ENCODE data around the gene LIMCH1. TPM values are rescaled to one million over a fixed set of nuclear protein-coding genes. Genes with fewer than 3 reads are reported as not detected.

The LIMCH1 gene
- total RNA-seq, 2 donors from 2014 or later, result 9.3 to 24.1 TPM

DNA sequence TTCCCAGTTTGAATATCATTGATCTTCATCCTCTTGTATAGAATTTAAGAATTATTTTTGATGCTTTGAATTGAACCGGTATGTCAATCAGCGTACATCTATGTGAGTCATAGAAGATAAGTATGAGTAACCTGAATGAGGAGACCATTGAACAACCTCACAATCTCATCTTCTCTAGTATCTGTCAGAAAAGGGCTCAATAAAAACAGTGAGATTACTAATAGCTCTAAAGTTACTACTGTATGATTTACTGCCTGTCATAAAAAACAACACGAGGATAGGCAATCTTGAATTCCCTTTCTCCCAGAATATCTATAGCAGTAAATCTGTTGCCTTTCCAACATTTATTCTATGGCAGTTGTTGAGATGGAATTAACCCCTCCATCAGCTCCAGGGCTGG, 174.5 kb downstream of the LIMCH1 start:
- Histone ChIP-seq H3K27ac (no peak overlapping the region), H3K4me1 (no peaks in the 10 kb centered on the region), H3K4me3 (no peak overlapping the region), H3K36me3 (replicated peaks in 1 of 2; ENCODE audit: insufficient read depth in 1 of 2, low read depth in 2 of 2) (no peaks in the 10 kb centered on the region), H3K9me3 (no peaks in the 10 kb centered on the region), H3K27me3 (no peaks in the 10 kb centered on the region)
- 68 to 69% methylated on average over 3 of the region's 3 CpGs for WGBS, 2 donors
- intact Hi-C loops (cut with DNase I), result no loop called here
- no peak for DNase-seq
- TF ChIP-seq, protein P1, sequence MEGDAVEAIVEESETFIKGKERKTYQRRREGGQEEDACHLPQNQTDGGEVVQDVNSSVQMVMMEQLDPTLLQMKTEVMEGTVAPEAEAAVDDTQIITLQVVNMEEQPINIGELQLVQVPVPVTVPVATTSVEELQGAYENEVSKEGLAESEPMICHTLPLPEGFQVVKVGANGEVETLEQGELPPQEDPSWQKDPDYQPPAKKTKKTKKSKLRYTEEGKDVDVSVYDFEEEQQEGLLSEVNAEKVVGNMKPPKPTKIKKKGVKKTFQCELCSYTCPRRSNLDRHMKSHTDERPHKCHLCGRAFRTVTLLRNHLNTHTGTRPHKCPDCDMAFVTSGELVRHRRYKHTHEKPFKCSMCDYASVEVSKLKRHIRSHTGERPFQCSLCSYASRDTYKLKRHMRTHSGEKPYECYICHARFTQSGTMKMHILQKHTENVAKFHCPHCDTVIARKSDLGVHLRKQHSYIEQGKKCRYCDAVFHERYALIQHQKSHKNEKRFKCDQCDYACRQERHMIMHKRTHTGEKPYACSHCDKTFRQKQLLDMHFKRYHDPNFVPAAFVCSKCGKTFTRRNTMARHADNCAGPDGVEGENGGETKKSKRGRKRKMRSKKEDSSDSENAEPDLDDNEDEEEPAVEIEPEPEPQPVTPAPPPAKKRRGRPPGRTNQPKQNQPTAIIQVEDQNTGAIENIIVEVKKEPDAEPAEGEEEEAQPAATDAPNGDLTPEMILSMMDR (IDR thresholded peaks at IDR 0.05), result no peak
- no peak for TF ChIP-seq POLR2A (IDR thresholded peaks at IDR 0.05)
- ATAC-seq, result no peak

GRCh38 chr4:41713768-41714167, 175.8 kb downstream of the LIMCH1 start:
- no peak overlapping the region for H3K27ac ChIP-seq
- no peaks in the 10 kb centered on the region for H3K4me1 ChIP-seq
- H3K36me3 ChIP-seq (replicated peaks in 1 of 2; ENCODE audit: insufficient read depth in 1 of 2, low read depth in 2 of 2), result no peaks in the 10 kb centered on the region
- H3K27me3 ChIP-seq, result no peaks in the 10 kb centered on the region
- no peak for TF ChIP-seq POLR2A (IDR thresholded peaks at IDR 0.05)
- TF ChIP-seq, protein P1 (IDR thresholded peaks at IDR 0.05), result no peak
- ATAC-seq, result no peak
- no peaks in the 10 kb centered on the region for H3K9me3 ChIP-seq
- intact Hi-C loops (cut with DNase I), result no loop called here
- H3K4me3 ChIP-seq, result no peak overlapping the region
- DNase-seq, result no peak
- WGBS, 2 donors, result 56 to 61% methylated on average over 1 of the region's 1 CpG

- no peak for DNase-seq
- intact Hi-C loops (cut with DNase I), result no loop called here
- WGBS, 2 donors, result 61 to 63% methylated on average over 6 of the region's 6 CpGs
Observed at GRCh38 chr4:41714364-41715000, 176.5 kb downstream of the LIMCH1 start.

DNA sequence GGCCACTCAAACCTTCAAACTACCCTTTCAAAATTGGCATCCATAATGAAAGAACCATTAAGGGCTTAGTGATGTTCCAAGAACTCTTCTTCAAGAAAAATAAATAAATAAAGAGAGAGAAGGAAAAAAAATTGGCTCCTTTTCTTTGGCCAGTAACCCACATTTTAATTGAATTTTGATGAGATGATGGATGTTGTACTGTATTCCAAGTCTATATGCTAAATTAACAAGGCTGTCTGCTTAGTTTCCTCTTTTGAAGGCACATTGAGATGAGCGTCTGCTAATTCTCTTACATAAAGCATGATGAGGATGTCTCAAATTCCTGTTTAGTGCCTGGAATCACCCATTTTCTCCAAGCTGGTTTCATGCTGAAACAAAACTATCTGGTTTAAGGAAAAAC, 177.2 kb downstream of the LIMCH1 start:
- no peak for ATAC-seq
- 62 to 76% methylated on average over 1 of the region's 1 CpG for WGBS, 2 donors
- Histone ChIP-seq H3K36me3 (replicated peaks in 1 of 2; ENCODE audit: insufficient read depth in 1 of 2, low read depth in 2 of 2) (no peaks in the 10 kb centered on the region), H3K27ac (no peak overlapping the region), H3K9me3 (no peaks in the 10 kb centered on the region), H3K4me3 (no peak overlapping the region), H3K4me1 (no peaks in the 10 kb centered on the region), H3K27me3 (no peaks in the 10 kb centered on the region)
- no peak for DNase-seq
- no peak for TF ChIP-seq POLR2A (IDR thresholded peaks at IDR 0.05)
- TF ChIP-seq, protein P1 (IDR thresholded peaks at IDR 0.05), result no peak
- intact Hi-C loops (cut with DNase I), result no loop called here

More at GRCh38 chr4:41714364-41715000, 176.5 kb downstream of the LIMCH1 start:
- H3K4me1 ChIP-seq, result no peaks in the 10 kb centered on the region
- H3K27ac ChIP-seq, result no peak overlapping the region
- H3K36me3 ChIP-seq (replicated peaks in 1 of 2; ENCODE audit: insufficient read depth in 1 of 2, low read depth in 2 of 2), result no peaks in the 10 kb centered on the region
- no peak for TF ChIP-seq POLR2A (IDR thresholded peaks at IDR 0.05)
- TF ChIP-seq, protein P1 (IDR thresholded peaks at IDR 0.05), result no peak
- no peak for ATAC-seq
- H3K9me3 ChIP-seq, result no peaks in the 10 kb centered on the region
- H3K4me3 ChIP-seq, result no peak overlapping the region
- no peaks in the 10 kb centered on the region for H3K27me3 ChIP-seq

DNA sequence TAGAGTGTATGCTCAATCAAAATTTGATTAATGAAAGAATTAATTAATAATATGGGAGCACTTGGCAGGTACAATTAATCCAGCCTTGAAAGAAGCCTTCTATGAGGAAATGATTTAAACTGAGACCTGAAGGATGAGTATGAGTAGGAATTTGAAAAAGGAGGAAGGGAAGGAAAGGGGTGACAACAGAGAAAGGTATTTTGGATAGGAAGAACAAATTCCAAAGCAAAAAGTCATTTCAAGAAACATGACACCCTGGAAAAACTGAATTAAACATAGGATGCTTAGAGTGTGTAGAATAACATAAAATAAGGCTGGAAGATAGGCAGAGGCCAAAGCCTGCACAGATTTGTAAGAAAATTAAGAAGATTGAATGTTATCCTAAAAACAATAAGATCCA, 180.9 kb downstream of the LIMCH1 start:
- no peaks in the 10 kb centered on the region for H3K4me1 ChIP-seq
- ATAC-seq (no peak), DNase-seq (no peak)
- H3K36me3 ChIP-seq (replicated peaks in 1 of 2; ENCODE audit: insufficient read depth in 1 of 2, low read depth in 2 of 2), result no peaks in the 10 kb centered on the region
- no peaks in the 10 kb centered on the region for H3K9me3 ChIP-seq
- no peak overlapping the region for H3K4me3 ChIP-seq
- no peaks in the 10 kb centered on the region for H3K27me3 ChIP-seq
- H3K27ac ChIP-seq, result no peak overlapping the region
- intact Hi-C loops (cut with DNase I), result no loop called here
- TF ChIP-seq, protein P1 (IDR thresholded peaks at IDR 0.05), result no peak
- TF ChIP-seq POLR2A (IDR thresholded peaks at IDR 0.05), result no peak

All from body of pancreas (tissue), 4 donors.